ENCODE data around the gene TNPO2. TPM values are rescaled to one million over a fixed set of nuclear protein-coding genes. Genes with fewer than 3 reads are reported as not detected.

TNPO2 gene
- total RNA-seq, 1 donor from 2014 or later: 20.4 TPM

DNA sequence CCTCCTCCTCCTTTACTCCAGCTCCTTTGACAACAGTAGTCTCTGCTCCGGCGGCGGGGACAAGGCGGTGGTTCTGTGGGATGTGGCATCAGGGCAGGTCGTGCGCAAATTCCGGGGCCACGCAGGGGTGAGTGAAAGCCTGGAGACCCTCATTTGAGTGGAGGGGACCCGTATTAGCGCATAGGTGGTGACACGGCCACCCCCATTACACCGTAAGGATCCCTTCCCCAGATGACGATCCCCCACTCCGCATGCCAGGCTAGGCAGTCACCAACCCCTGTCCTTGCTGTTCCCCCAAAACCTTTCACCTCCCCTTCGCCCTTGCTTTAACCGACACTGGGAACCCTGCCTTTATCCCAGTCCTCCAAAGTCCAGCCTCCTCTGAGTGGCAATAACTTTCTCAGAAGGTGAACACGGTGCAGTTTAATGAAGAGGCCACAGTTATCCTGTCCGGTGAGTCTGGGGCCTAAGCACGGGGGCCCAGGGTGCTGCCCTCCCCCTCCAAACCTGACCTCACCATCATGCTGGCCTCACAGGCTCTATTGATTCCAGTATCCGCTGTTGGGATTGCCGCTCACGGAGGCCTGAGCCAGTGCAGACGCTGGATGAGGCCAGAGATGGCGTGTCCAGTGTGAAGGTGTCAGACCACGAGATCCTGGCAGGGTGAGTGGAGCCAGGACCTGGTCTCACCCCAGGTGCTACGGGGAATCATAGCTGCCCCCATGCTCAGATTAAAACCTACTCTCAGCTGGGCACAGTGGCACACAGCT, 53.4 kb downstream of the TNPO2 start:
- Histone ChIP-seq H3K36me3 (ENCODE audit: control insufficient read depth in 3 of 3, insufficient read depth in 3 of 3, low read length in 3 of 3) (peaks cover 24 to 27% (median 25%) of the 10 kb centered on the region in 3 donors), H3K4me3 (ENCODE audit: low read length in 3 of 3) (peak overlapping the region; percentile 86 to 98 (median 98)), H3K9me3 (ENCODE audit: control insufficient read depth in 3 of 3, low read length in 3 of 3) (no peaks in the 10 kb centered on the region), H3K27ac (ENCODE audit: low read depth, low read length) (peak overlapping the region; percentile 95), H3K4me1 (ENCODE audit: control insufficient read depth in 3 of 3, insufficient read depth in 3 of 3, low read length in 3 of 3) (peaks cover 42 to 49% (median 43%) of the 10 kb centered on the region in 3 donors), H3K9ac (ENCODE audit: low read depth in 1 of 3, low read length in 3 of 3) (peak overlapping the region; percentile 96 to 99 (median 98)), H3K27me3 (ENCODE audit: control insufficient read depth in 3 of 3, insufficient read depth in 3 of 3, low read length in 3 of 3) (no peaks in the 10 kb centered on the region)

DNA sequence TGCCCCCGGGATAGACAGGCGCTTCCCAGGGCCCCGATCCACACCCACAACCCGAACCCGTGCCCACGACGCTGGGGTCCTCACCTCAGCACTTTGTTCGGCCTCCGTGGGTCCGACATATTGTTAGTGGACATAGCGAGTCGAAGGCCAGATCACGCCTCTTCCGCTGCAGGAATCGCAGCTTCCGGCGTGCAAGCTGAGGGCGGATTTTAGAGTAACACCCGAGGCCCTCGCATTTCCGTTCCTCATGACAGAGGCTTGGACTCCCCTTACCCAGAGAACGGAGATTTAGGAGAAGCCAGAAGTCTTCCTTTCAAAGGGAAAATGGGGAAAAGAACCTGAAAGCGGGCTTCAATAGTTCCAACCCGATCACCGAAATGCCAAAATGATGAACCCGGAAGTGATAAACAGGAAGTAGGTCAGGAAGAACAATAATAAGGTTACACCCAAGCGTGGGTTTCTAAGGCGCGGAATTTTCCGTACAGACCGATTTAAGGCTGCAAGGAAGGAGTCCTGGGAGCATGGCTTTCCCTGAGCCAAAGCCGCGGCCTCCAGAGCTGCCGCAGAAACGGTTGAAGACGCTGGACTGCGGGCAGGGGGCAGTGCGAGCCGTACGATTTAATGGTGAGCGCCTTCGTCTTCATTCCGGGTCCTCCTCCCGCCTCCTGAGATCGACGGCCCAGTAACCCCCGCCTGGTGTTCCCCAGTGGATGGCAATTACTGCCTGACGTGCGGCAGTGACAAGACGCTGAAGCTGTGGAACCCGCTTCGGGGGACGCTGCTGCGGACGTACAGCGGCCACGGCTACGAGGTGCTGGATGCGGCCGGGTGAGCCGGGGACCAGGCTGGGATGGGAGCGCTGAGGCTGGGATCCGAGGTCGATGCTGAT, 54.2 kb downstream of the TNPO2 start:
- Histone ChIP-seq H3K9me3 (ENCODE audit: control insufficient read depth in 3 of 3, low read length in 3 of 3) (no peaks in the 10 kb centered on the region), H3K9ac (ENCODE audit: low read depth in 1 of 3, low read length in 3 of 3) (peak overlapping the region; percentile 96 to 99 (median 98)), H3K4me1 (ENCODE audit: control insufficient read depth in 3 of 3, insufficient read depth in 3 of 3, low read length in 3 of 3) (peaks cover 43 to 57% (median 45%) of the 10 kb centered on the region in 3 donors)

DNA sequence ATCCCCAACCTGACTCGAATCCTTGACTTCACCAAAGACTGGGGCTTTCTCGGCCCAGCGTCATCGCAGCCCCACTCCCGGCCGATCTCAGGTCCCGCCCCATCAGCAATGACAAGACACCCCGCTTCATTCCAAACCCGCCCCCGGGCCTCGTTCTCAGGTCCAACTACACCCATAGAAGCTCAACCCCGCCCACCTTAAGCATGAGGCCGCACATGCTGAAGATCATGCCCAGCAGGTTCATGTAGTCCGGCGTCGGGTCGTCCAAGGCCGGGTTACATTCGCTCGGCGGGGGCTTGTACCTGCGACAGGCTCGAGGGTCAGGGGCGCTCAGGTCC, 54.8 kb downstream of the TNPO2 start:
- peaks cover 43 to 57% (median 45%) of the 10 kb centered on the region in 3 donors for H3K4me1 ChIP-seq (ENCODE audit: control insufficient read depth in 3 of 3, insufficient read depth in 3 of 3, low read length in 3 of 3)
- no peaks in the 10 kb centered on the region for H3K27me3 ChIP-seq (ENCODE audit: control insufficient read depth in 3 of 3, insufficient read depth in 3 of 3, low read length in 3 of 3)
- peaks cover 25 to 29% (median 26%) of the 10 kb centered on the region in 3 donors for H3K36me3 ChIP-seq (ENCODE audit: control insufficient read depth in 3 of 3, insufficient read depth in 3 of 3, low read length in 3 of 3)
- H3K4me3 ChIP-seq (ENCODE audit: low read length in 3 of 3): peak overlapping the region; percentile 86 to 98 (median 98)
- H3K9ac ChIP-seq (ENCODE audit: low read depth in 1 of 3, low read length in 3 of 3): peak overlapping the region; percentile 96 to 99 (median 98)
- peak overlapping the region; percentile 95 for H3K27ac ChIP-seq (ENCODE audit: low read depth, low read length)
- no peaks in the 10 kb centered on the region for H3K9me3 ChIP-seq (ENCODE audit: control insufficient read depth in 3 of 3, low read length in 3 of 3)

More for the DNA sequence above, 54.2 kb downstream of the TNPO2 start:
- Histone ChIP-seq H3K4me3 (ENCODE audit: low read length in 3 of 3) (peak overlapping the region; percentile 86 to 98 (median 98)), H3K27me3 (ENCODE audit: control insufficient read depth in 3 of 3, insufficient read depth in 3 of 3, low read length in 3 of 3) (no peaks in the 10 kb centered on the region), H3K27ac (ENCODE audit: low read depth, low read length) (peak overlapping the region; percentile 95), H3K36me3 (ENCODE audit: control insufficient read depth in 3 of 3, insufficient read depth in 3 of 3, low read length in 3 of 3) (peaks cover 26 to 30% (median 27%) of the 10 kb centered on the region in 3 donors)

DNA sequence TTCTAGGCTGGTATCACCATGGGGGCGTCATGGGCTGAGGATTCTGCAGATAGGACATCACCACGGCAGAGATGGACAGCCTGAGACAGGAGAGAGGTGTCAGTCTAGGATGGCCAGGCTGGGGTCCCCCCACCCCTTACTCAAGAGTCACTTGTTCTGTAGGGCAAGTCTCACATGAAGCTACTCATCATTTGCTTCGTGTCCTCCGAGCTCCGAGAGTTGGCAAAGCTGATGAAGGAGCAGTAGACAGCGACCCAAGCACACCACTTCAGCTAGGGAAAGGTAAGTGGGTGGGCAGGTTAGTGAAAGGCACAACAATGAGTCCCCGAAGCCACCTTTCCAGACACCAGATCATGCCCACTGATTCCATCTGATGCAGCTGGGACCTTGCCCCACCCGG, 55.4 kb downstream of the TNPO2 start:
- H3K27me3 ChIP-seq (ENCODE audit: control insufficient read depth in 3 of 3, insufficient read depth in 3 of 3, low read length in 3 of 3): no peaks in the 10 kb centered on the region
- H3K4me1 ChIP-seq (ENCODE audit: control insufficient read depth in 3 of 3, insufficient read depth in 3 of 3, low read length in 3 of 3): peaks cover 43 to 57% (median 45%) of the 10 kb centered on the region in 3 donors
- peak overlapping the region; percentile 96 to 99 (median 98) for H3K9ac ChIP-seq (ENCODE audit: low read depth in 1 of 3, low read length in 3 of 3)
- H3K9me3 ChIP-seq (ENCODE audit: control insufficient read depth in 3 of 3, low read length in 3 of 3): no peaks in the 10 kb centered on the region
- peak overlapping the region; percentile 86 to 98 (median 98) for H3K4me3 ChIP-seq (ENCODE audit: low read length in 3 of 3)
- peaks cover 28 to 30% (median 28%) of the 10 kb centered on the region in 3 donors for H3K36me3 ChIP-seq (ENCODE audit: control insufficient read depth in 3 of 3, insufficient read depth in 3 of 3, low read length in 3 of 3)
- peak overlapping the region; percentile 95 for H3K27ac ChIP-seq (ENCODE audit: low read depth, low read length)

DNA sequence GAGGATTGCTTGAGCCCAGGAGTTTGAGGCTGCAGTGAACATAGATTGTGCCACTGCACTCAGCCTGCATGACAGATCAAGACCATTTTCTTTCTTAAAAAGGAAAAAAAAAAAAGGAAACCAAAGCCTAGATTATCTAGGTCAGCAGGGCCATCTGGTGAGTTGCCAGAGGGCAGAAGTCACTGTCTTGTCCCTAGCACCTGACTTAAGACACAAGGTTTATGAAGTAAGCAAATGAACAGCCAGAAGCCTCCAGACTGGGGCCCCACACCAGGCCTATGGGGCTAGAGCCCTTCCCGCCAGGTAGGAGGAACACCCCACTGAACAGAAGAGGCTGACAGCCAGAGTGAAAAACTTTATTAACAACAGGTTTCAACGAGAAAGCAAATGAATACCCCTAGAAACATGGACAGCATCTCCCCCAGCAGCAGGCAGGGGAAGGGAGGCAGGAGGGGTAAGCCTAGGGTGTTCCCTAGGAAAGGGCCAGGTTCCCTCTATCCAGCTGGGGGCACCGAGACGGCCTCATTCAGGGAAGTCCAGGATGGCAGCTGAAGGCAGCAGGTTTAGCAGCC, 55.9 kb downstream of the TNPO2 start:
- peak overlapping the region in 1 of 3 donors; percentile 99 for H3K9ac ChIP-seq (ENCODE audit: low read depth in 1 of 3, low read length in 3 of 3)
- peaks cover 43 to 57% (median 45%) of the 10 kb centered on the region in 3 donors for H3K4me1 ChIP-seq (ENCODE audit: control insufficient read depth in 3 of 3, insufficient read depth in 3 of 3, low read length in 3 of 3)
- H3K4me3 ChIP-seq (ENCODE audit: low read length in 3 of 3): peak overlapping the region; percentile 86 to 98 (median 98)
- H3K36me3 ChIP-seq (ENCODE audit: control insufficient read depth in 3 of 3, insufficient read depth in 3 of 3, low read length in 3 of 3): peaks cover 27 to 32% (median 28%) of the 10 kb centered on the region in 3 donors
- no peaks in the 10 kb centered on the region for H3K9me3 ChIP-seq (ENCODE audit: control insufficient read depth in 3 of 3, low read length in 3 of 3)
- no peaks in the 10 kb centered on the region for H3K27me3 ChIP-seq (ENCODE audit: control insufficient read depth in 3 of 3, insufficient read depth in 3 of 3, low read length in 3 of 3)
- H3K27ac ChIP-seq (ENCODE audit: low read depth, low read length): no peak overlapping the region

DNA sequence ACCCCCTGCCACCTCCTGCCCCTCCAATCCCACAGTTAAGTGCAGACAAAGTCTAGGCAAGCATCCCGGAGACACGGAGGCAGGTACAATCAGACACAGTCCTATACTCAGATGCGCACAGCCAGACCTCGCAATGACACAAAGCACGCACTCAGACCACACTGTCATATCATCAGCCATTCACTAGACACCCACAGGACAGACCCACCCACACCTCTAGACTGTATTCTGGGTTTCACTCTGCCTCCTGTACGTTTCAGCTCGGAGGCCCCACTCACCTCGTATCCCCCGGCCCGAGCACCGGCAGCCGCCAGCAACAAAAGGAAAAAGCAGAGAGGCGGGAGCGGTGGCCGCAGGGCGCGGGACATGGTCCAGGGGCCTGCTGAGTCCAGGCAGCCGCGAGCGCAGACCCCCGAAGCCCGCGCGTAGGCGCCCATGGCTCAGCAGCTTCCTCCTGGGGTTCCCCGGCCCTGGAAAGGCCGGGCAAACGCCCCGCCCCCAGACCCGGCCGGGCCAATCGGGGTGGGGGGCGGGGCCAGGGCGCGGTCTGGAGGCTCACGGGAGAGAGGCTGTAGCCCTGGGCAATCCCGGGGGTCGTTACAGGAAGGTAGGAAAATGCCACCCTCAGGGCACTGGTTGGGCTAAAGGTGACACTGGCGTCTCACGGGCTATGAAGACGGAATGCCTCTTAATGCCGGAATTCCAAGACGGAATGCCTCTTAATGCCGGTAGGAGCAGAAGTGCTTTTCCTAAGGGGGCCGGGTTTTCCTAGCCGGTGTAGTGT, 57.3 kb downstream of the TNPO2 start, which contains the start of the genes MAN2B1 and WDR83:
Gene MAN2B1, minus strand, starts transcription at position 478 of the 784 bp plus-strand sequence. Its CDS starts 41 bp downstream, at position 437.
Gene WDR83, plus strand, starts transcription at position 543 of the 784 bp plus-strand sequence. CDS start 2,984 bp downstream, outside the sequence.
- Histone ChIP-seq H3K36me3 (ENCODE audit: control insufficient read depth in 3 of 3, insufficient read depth in 3 of 3, low read length in 3 of 3) (peaks cover 19 to 37% (median 27%) of the 10 kb centered on the region in 3 donors), H3K27ac (ENCODE audit: low read depth, low read length) (peak within 1 kb of the TSS; percentile 59), H3K4me3 (ENCODE audit: low read length in 3 of 3) (peak within 1 kb of the TSS; percentile 92 to 98 (median 96)), H3K9me3 (ENCODE audit: control insufficient read depth in 3 of 3, low read length in 3 of 3) (no peaks in the 10 kb centered on the region), H3K4me1 (ENCODE audit: control insufficient read depth in 3 of 3, insufficient read depth in 3 of 3, low read length in 3 of 3) (peaks cover 43 to 57% (median 45%) of the 10 kb centered on the region in 3 donors), H3K27me3 (ENCODE audit: control insufficient read depth in 3 of 3, insufficient read depth in 3 of 3, low read length in 3 of 3) (no peaks in the 10 kb centered on the region), H3K9ac (ENCODE audit: low read depth in 1 of 3, low read length in 3 of 3) (peak within 1 kb of the TSS; percentile 74 to 95 (median 92))

DNA sequence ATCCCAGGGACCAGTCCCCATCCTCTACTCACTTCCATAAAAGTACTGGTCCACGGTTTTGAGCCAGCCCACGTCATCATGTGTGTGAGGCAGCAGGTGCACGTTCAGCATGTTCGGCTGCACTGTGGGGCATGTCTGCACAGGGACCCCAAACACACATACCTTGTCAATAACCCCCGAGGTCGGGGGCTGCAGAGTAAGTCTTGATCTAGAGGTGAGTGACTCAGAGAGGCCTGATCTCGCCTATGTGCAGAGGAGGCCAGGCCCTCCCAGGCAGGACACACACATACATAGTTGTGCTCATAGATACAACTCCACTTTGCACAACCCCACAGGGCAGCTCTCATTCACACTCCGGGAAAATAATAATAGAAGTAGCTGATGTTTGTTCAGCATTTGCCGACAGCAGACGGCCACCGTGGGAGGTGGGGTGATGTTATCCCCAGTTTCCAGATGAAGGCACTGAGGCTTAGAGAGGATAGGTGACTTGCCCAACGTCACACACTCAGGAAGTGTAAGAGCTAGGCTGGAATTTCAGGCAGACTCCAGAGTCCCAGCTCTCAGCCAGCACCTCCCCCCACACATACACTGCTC, 58.0 kb downstream of the TNPO2 start:
- Histone ChIP-seq H3K27ac (ENCODE audit: low read depth, low read length) (no peak overlapping the region), H3K4me1 (ENCODE audit: control insufficient read depth in 3 of 3, insufficient read depth in 3 of 3, low read length in 3 of 3) (peaks cover 43 to 57% (median 45%) of the 10 kb centered on the region in 3 donors), H3K36me3 (ENCODE audit: control insufficient read depth in 3 of 3, insufficient read depth in 3 of 3, low read length in 3 of 3) (peaks cover 26 to 43% (median 33%) of the 10 kb centered on the region in 3 donors)

DNA sequence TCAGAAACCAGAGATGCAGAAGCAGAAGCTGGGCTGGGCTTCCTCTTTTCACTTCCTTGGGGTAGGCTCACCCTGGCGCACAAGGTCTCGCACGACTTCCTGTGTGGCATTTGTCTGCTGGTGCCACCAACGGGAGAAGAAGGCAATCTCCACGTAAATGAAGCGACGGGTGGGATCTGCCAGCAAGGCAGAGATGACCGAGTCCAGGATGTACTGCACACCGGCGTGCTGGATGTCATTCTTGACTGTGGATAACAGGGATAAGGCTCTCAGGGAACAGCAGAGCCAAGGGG, 58.5 kb downstream of the TNPO2 start:
- Histone ChIP-seq H3K27ac (ENCODE audit: low read depth, low read length) (no peak overlapping the region), H3K4me3 (ENCODE audit: low read length in 3 of 3) (peak overlapping the region in 2 of 3 donors; percentile 38 to 92), H3K36me3 (ENCODE audit: control insufficient read depth in 3 of 3, insufficient read depth in 3 of 3, low read length in 3 of 3) (peaks cover 32 to 47% (median 33%) of the 10 kb centered on the region in 3 donors)

More for the DNA sequence above, 58.0 kb downstream of the TNPO2 start:
- no peaks in the 10 kb centered on the region for H3K9me3 ChIP-seq (ENCODE audit: control insufficient read depth in 3 of 3, low read length in 3 of 3)
- H3K9ac ChIP-seq (ENCODE audit: low read depth in 1 of 3, low read length in 3 of 3): peak overlapping the region; percentile 74 to 95 (median 92)
- H3K27me3 ChIP-seq (ENCODE audit: control insufficient read depth in 3 of 3, insufficient read depth in 3 of 3, low read length in 3 of 3): no peaks in the 10 kb centered on the region
- H3K4me3 ChIP-seq (ENCODE audit: low read length in 3 of 3): peak overlapping the region; percentile 92 to 98 (median 96)

More for the DNA sequence above, 58.5 kb downstream of the TNPO2 start:
- Histone ChIP-seq H3K9ac (ENCODE audit: low read depth in 1 of 3, low read length in 3 of 3) (peak overlapping the region in 1 of 3 donors; percentile 95), H3K27me3 (ENCODE audit: control insufficient read depth in 3 of 3, insufficient read depth in 3 of 3, low read length in 3 of 3) (no peaks in the 10 kb centered on the region), H3K4me1 (ENCODE audit: control insufficient read depth in 3 of 3, insufficient read depth in 3 of 3, low read length in 3 of 3) (peaks cover 38 to 51% (median 39%) of the 10 kb centered on the region in 3 donors), H3K9me3 (ENCODE audit: control insufficient read depth in 3 of 3, low read length in 3 of 3) (no peaks in the 10 kb centered on the region)

All from skeletal muscle tissue (tissue), 4 donors.